Measurements from ENCODE around the gene ARL5C.
A peak's percentile ranks its signal among the peaks of the same experiment; 100 is the strongest.
"Not testable (repeated sequence)": the region's sequence is repeated elsewhere in the genome, so short reads cannot be mapped to it uniquely, and the experiment has no call there.

The ARL5C gene

GRCh38 chr17:39194089-39194984 is 28.4 kb upstream of the ARL5C start:
- peak; percentile 85 for DNase-seq (ENCODE audit: low spot score)

GRCh38 chr17:39193346-39193745 is 27.4 kb upstream of the ARL5C start:
- DNase-seq (ENCODE audit: low spot score), result no peak

GRCh38 chr17:39192901-39193300 is 26.9 kb upstream of the ARL5C start:
- DNase-seq (ENCODE audit: low spot score), result no peak

- no peak for DNase-seq (ENCODE audit: low spot score)
Observed at GRCh38 chr17:39191750-39192510, 26.0 kb upstream of the ARL5C start.

GRCh38 chr17:39187152-39187830 is 21.3 kb upstream of the ARL5C start:
- DNase-seq (ENCODE audit: low spot score), result no peak

- no peak for DNase-seq (ENCODE audit: low spot score)
Observed at GRCh38 chr17:39186481-39187002, 20.6 kb upstream of the ARL5C start.

- DNase-seq (ENCODE audit: low spot score), result no peak
Observed at GRCh38 chr17:39183720-39184119, 17.8 kb upstream of the ARL5C start.

- DNase-seq (ENCODE audit: low spot score), result no peak
Observed at GRCh38 chr17:39183045-39183444, 17.1 kb upstream of the ARL5C start.

GRCh38 chr17:39181303-39181702 is 15.3 kb upstream of the ARL5C start:
- DNase-seq (ENCODE audit: low spot score), result no peak

GRCh38 chr17:39178536-39178935 is 12.6 kb upstream of the ARL5C start:
- DNase-seq (ENCODE audit: low spot score), result peak; percentile 70

GRCh38 chr17:39177256-39177655 is 11.3 kb upstream of the ARL5C start:
- no peak for DNase-seq (ENCODE audit: low spot score)

- no peak for DNase-seq (ENCODE audit: low spot score)
Observed at GRCh38 chr17:39175695-39176093, 9.7 kb upstream of the ARL5C start.

GRCh38 chr17:39174920-39175694 is 9.1 kb upstream of the ARL5C start:
- DNase-seq (ENCODE audit: low spot score), result peak; percentile 80

- DNase-seq (ENCODE audit: low spot score), result no peak
Observed at GRCh38 chr17:39173526-39174274, 7.7 kb upstream of the ARL5C start.

GRCh38 chr17:39173080-39173479 is 7.1 kb upstream of the ARL5C start:
- no peak for DNase-seq (ENCODE audit: low spot score)

GRCh38 chr17:39171933-39172332 is 6.0 kb upstream of the ARL5C start:
- DNase-seq (ENCODE audit: low spot score), result no peak

- no peak for DNase-seq (ENCODE audit: low spot score)
Observed at GRCh38 chr17:39170558-39170957, 4.6 kb upstream of the ARL5C start.

GRCh38 chr17:39170109-39170508 is 4.1 kb upstream of the ARL5C start:
- no peak for DNase-seq (ENCODE audit: low spot score)

- DNase-seq (ENCODE audit: low spot score), result no peak
Observed at GRCh38 chr17:39169518-39169917, 3.6 kb upstream of the ARL5C start.

GRCh38 chr17:39169101-39169500 is 3.1 kb upstream of the ARL5C start:
- no peak for DNase-seq (ENCODE audit: low spot score)

- not testable (repeated sequence) for DNase-seq (ENCODE audit: low spot score)
Observed at GRCh38 chr17:39168503-39168902, 2.5 kb upstream of the ARL5C start.

All from AG20443 (cell line).